Type B pancreatic cell (in vitro differentiated cells): ENCODE results near the gene PLA2G6. TPM values are rescaled to one million over a fixed set of nuclear protein-coding genes. Genes with fewer than 3 reads are reported as not detected.

Experiments used
- DNase-seq: peaks from one replicate; pipeline ENCODE4 v3.0.0; 2021; ENCODE audit warnings: mixed read lengths; ENCODE audit not compliant: unreplicated experiment; ENCODE audit errors: extremely low spot score
- H3K27ac Mint-ChIP-seq: 2 replicates; pipeline ENCODE4 v1.8.0; 2021; ENCODE audit warnings: mild to moderate bottlenecking, mixed read lengths
- H3K27me3 Mint-ChIP-seq: 2 replicates; pipeline ENCODE4 v1.8.0; 2021; ENCODE audit warnings: mixed read lengths
- H3K36me3 Mint-ChIP-seq: 2 replicates; pipeline ENCODE4 v1.8.0; 2021; ENCODE audit warnings: mixed read lengths
- H3K4me1 Mint-ChIP-seq: one replicate; pipeline ENCODE4 v1.8.0; 2021; ENCODE audit warnings: mixed read lengths; ENCODE audit not compliant: unreplicated experiment
- H3K4me3 Mint-ChIP-seq: 2 replicates; pipeline ENCODE4 v1.8.0; 2021; ENCODE audit warnings: mild to moderate bottlenecking, mixed read lengths
- H3K9me3 Mint-ChIP-seq: 2 replicates; pipeline ENCODE4 v1.8.0; 2021; ENCODE audit warnings: mixed read lengths
- CTCF ChIP-seq: fragments of 200-600 bp; sonication (generic); conservative IDR thresholded peaks from 2 replicates; pipeline ENCODE4 v1.5.0; 2021; ENCODE audit warnings: antibody characterized with exemption, mild to moderate bottlenecking
- total RNA-seq: library from RNA; stranded (reverse); gene quantifications from 2 replicates; pipeline ENCODE4 v1.2.1, GENCODE V29; 2021; ENCODE audit warnings: low replicate concordance

The PLA2G6 gene
- total RNA-seq, 1 donor from 2014 or later, result 64.1 TPM

- no peak for DNase-seq
- Mint-ChIP-seq H3K4me3 (no peak overlapping the region), H3K27ac (no peak overlapping the region), H3K27me3 (no peaks in the 10 kb centered on the region), H3K36me3 (peaks cover 10% of the 10 kb centered on the region), H3K4me1 (peaks cover 9% of the 10 kb centered on the region), H3K9me3 (no peaks in the 10 kb centered on the region)
- no peak for TF ChIP-seq CTCF
Measured at GRCh38 chr22:38062791-38063190, 118.8 kb downstream of the PLA2G6 start.

Other genes with a start within 250 kb of the PLA2G6 start
- gene C22orf23, start 228.2 kb downstream of the PLA2G6 start, total RNA-seq, result 0.64 and 0.70 TPM in 2 replicates
- gene POLR2F, start 228.1 kb downstream of the PLA2G6 start, total RNA-seq, result 92.0 and 99.6 TPM in 2 replicates
- 0.29 and 5.9 TPM in 2 replicates for gene SOX10, start 197.3 kb downstream of the PLA2G6 start, total RNA-seq
- 45.4 and 45.6 TPM in 2 replicates for gene PICK1, start 124.4 kb downstream of the PLA2G6 start, total RNA-seq
- not detected in 2 replicates for gene SLC16A8, start 97.6 kb downstream of the PLA2G6 start, total RNA-seq
- 4.5 and 12.1 TPM in 2 replicates for gene BAIAP2L2, start 71.1 kb downstream of the PLA2G6 start, total RNA-seq
- gene MAFF, start 20.2 kb upstream of the PLA2G6 start, total RNA-seq, result 14.6 and 60.9 TPM in 2 replicates
- 66.7 and 83.3 TPM in 2 replicates for gene TMEM184B, start 91.2 kb upstream of the PLA2G6 start, total RNA-seq
- 199 and 219 TPM in 2 replicates for gene CSNK1E, start 135.6 kb upstream of the PLA2G6 start, total RNA-seq